Central memory CD4-positive, alpha-beta T cell (primary cell): ENCODE measurements around the gene CDH6.

ENCODE experiments used
- DNase-seq: peaks from one replicate; pipeline ENCODE4 v3.0.0; 2022

Gene CDH6

DNA sequence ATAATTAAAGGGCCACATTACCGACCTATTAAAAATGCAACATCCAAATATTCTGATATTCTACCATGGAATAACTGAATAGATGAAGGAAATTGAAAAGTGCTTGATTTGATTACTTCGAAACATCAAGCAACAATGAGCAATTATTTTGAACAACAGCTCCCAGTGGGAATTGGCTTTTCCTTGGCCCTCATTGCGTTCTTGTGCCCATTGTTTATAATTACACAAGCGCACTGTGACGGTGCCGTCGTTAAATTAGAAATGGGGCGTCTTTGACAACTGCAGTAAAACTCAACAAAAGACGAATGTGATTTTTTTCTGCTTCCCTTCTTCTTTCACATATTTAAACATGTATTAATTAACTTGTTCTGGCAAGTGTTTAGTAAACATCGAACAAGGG is 61.6 kb downstream of the CDH6 start:
- no peak for DNase-seq

DNA sequence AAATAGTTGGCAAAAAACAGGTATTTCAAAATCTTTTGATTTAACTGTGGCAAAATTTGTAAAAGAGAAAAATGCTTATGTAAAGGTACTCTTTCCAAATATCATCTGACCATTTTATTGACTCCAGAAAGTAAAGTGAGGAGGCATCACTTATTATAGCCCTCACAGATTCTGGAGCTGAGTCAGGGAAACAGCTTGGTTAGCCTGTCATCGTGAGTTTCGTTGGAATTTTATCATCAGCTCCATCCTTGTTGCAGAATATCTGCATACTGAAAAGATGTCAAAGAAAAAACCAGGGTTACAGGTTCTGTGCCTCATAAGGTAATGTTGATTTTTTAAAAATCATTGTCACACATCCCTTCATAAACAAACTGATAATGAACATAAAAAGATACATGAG is 74.8 kb downstream of the CDH6 start:
- DNase-seq = no peak

DNA sequence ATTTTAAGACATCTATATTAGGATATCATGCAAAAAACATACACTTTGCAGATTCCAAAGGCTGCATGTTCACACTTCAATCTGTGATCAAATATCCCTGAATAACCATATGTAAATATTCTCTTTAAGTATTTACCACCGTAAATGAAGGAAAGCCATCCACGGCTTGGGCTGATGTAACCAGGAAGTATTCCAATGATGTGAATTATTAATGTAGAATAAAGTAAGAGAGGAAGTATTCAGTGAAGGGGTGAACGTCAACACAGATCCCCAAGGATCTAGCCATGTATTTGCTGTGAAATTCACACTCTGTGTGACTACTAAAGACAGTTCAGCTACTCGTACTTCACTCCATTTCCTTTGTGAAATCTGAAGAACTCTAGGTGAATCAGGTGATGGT is 75.2 kb downstream of the CDH6 start:
- DNase-seq = no peak

DNA sequence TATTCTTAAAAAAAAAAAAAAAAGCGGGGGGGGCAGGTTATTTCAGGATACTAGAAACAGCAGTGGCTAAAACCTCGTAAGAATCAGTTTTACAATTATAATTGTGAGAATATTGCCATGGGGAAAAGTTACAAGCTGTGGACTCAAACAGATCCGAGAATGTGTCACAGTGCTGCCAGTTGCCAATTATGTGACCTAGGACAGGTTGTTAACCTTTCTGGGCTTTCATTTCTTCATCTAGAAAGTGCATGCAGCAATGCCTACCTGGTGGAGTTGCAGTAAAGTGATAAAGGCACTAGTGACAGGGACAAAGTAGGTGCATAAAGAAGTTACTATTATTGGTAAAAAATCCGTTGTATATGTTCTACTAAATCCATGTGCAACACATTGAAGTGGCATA is 75.8 kb downstream of the CDH6 start:
- no peak for DNase-seq

DNA sequence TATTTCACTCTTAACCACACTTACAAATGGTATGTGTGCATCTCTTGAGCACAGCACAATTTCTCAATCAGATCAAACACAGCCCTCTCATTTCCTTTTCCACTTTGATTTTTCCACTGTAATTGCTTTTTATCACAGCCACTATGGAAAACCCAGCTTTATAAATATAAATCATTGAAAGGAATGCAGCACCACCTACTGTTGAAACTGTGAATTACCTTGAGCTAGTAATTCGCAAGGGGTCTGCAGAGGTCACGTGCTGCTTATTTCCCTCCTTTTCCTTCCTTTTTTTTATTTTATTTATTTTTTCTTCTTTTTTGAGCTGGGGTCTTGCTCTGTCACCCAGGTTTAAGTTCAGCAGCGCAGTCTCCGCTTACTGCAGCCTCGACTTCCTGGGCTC is 76.9 kb downstream of the CDH6 start:
- DNase-seq = no peak

GRCh38 chr5:31271567-31271966 is 78.1 kb downstream of the CDH6 start:
- no peak for DNase-seq

DNA sequence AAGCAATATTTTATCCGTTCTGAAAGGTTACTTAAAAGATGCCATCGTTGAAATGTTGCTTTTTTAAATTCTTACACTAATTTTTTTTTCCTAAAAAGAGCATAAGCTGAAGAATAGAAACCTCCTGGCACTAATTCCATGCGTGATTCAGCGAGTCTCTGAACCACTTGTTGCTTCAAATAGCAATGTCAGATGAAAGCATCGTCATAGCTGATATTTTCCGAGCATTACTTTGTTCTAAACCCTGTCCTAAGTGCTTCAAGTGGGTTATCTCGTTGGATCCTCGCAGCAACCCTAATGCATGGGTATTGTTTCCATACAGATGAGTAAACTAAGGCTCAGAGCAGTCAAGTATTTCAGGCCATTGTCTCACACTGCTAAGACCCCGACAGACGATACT is 79.7 kb downstream of the CDH6 start:
- no peak for DNase-seq

DNA sequence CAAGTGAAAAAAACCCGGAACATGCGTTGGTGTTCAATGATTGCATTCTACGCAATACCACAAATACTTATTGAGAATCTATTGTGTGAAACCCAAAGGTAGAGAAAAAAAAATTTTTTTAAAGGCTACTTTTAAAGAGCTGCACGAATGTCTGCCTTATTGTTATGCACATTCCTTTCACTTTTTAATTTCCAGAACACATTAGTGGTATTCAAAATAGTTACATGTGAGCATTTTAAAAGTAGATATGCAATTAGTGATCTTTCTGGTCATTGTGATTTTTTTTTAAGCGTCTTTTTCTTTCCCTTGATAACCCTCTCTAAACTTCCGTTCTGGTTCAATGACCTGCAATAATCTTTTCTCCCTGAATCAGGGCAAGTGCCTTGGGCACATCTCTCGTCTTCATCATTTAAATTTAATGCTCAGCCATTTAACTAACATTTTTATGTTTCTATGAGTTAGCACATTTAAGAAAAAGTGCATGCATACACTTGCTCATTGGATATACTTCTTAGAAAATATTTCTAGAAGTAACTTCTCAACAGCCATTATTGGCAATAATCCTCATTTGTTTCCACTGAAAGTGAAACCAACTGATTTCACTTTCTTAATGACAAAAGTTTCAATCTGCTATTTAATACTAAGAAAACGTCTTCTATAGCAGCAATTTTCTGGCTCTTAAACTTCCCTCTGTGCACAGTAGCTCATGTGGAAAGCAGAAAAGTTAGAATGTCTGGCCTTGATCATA is 80.3 kb downstream of the CDH6 start:
- no peak for DNase-seq

DNA sequence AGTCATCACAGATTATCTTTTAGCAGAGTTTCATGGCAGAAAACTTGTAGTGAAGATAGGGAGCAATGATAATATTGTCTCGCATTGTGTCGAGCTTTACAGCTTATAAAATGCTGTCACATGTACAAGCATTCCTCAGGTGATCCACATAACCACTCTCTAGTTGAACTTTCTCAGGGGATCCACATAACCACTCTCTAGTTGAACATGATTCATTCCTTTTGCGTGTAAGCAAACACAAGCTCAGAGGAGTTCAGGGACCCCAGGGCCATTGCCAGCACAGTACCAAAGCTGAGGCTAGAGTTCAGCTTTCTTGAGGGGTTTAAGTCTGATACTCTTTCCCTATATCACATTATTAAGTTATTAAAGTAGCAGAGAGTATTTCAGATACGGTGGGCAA is 86.7 kb downstream of the CDH6 start:
- no peak for DNase-seq

DNA sequence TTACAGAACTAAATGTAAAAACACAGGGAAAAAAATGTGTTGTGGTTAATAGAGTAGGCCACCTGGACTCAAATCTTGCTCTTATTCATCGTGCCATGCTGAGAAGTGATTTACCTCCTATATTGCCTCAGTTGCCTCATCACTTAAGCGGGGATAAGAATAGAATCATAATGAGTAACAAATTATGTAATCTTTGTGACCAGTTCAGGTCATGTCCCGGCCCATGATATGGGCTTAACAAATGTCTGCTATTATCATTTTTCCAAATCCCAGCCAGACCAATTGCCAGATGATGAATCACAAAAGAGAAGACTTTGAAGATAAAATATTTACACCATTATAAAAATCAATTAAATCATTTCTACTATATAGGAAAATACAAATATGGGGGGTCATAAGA is 89.8 kb downstream of the CDH6 start:
- no peak for DNase-seq

- no peak for DNase-seq
Measured at GRCh38 chr5:31285025-31285424, 91.5 kb downstream of the CDH6 start.

GRCh38 chr5:31287985-31288384 is 94.5 kb downstream of the CDH6 start:
- DNase-seq = no peak

DNA sequence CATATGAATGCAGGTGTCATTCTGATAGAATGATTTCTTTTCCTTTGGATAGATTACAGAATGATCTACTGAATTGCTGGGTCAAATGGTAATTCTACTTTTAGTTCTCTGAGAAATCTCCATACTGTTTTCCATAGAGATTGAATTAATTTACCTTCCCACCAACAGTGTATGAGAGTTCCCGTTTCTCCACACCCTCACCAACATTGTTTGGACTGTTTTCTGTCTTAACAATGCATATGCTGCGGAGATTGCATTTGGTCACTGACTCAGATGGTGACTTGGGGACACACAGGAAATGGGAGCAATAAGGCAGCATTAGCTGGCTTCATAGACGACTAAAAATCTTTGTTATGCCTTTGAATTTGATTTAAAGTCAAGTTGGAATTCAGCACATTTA is 95.9 kb downstream of the CDH6 start:
- DNase-seq = no peak

DNA sequence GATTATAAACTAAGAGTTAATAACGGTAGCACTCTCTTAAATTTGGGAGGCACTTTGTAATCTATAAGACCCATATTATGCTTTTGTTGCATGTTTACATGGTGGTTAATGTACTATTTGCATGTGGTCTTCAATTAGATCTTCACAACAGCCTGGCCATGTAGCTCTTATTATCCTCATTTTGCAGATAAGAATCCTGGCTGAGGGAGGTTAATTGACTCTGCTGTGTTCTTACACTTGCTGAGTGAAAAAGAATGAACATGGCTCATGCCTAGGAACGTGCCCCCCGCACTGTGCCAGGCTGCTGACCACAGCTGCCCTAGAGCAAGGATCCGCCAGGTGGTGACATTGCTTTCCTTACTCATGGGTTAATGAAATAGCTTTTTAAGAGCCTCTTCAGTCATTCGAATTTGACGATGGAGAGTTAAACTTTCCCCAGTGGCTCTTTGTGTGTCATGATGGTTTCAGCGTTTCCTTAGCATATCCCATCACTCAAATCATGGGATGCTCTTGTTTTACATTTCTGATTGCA is 97.9 kb downstream of the CDH6 start:
- DNase-seq = no peak

DNA sequence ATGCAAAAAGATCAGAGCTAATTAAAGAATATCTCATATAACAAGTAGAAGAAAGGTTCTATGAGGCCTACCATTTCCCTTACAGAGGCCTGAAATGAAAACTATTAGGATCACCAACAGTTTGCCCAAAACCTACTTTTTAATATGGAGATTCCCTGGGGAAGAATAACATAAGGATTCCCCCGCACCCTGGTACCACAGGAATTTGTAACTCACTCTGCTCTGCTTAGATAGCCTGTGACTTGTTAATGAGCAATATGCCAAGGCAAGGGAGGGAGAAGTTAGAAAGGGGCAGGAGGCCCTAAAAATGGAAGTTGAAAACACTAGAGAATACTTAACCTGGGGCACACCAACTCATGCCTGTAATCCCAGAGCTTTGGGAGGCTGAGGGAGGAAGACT is 107.0 kb downstream of the CDH6 start:
- no peak for DNase-seq

GRCh38 chr5:31301833-31302232 is 108.3 kb downstream of the CDH6 start:
- no peak for DNase-seq

- no peak for DNase-seq
Measured at GRCh38 chr5:31303688-31304087, 110.2 kb downstream of the CDH6 start.

DNA sequence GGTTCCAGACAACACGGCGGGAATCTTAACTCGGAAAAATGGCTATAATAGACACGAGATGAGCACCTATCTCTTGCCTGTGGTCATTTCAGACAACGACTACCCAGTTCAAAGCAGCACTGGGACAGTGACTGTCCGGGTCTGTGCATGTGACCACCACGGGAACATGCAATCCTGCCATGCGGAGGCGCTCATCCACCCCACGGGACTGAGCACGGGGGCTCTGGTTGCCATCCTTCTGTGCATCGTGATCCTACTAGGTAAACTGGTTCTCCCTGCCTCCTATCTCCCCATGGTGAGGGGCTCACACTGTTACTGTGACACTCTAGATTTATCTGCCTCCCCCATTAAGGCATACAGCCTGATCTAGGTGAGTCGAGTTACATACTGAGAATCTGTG is 124.2 kb downstream of the CDH6 start:
- DNase-seq = no peak

DNA sequence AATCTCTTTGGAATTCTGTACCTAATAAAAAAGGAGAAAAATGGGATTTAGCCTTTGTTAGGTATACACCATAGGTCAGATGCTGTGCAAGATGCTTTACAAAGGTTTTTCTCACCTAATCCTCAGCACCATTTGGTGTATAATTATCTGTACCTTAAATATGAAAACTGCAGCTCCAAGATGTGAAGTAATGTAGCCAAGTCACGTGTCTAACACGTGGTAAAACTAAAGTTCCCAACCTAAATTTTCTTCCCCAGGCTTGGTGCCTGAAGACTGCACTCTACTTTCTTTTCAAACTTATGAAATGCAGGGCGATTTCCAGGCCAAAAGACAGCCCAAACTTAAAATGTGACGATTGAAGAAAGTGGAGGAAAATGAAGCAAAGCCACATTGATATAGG is 125.8 kb downstream of the CDH6 start:
- no peak for DNase-seq

GRCh38 chr5:31322946-31323345 is 129.5 kb downstream of the CDH6 start:
- no peak for DNase-seq

DNA sequence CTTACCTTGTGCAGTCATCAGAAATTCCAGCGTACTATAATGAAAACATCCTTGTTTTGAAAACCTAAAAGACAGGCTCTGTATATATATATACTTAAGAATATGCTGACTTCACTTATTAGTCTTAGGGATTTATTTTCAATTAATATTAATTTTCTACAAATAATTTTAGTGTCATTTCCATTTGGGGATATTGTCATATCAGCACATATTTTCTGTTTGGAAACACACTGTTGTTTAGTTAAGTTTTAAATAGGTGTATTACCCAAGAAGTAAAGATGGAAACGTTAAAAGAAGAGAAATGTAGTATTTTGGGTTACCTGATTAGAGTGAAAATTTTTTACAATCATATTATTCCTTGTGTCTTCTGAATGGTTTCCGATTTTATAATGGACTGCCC is 131.4 kb downstream of the CDH6 start:
- DNase-seq = no peak

DNA sequence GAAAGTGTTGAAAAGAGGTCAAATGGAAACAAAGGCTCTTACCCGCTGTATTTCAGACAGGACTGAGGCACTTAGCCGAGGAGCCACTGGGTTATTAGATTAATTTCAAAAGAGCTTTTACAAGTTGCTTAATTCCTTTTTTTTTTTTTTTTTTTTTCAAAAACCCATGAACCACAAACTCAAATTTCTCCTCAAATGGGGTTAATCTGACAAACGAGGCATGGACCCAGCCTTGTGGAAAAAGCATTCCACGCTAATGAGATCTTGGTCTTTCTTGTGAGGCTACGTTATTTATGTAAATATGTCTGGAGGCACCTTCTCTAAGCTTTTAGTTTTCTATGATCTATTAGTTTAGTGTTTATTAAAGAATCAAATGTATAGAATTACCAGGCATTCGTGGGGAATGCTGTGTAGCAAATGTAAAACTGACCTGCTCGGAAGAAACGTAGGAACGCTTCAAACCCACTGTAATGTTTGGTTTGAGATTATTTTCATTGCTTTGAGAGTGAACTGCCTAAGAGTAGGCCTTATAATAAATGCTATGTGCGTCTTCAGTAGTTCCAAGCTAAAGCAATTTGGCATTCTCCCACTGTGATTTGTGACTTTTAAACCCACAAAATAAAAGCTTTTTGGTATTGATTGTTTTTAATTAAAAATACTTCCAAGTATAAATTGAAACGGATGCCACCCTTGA is 134.7 kb downstream of the CDH6 start:
- DNase-seq = no peak

DNA sequence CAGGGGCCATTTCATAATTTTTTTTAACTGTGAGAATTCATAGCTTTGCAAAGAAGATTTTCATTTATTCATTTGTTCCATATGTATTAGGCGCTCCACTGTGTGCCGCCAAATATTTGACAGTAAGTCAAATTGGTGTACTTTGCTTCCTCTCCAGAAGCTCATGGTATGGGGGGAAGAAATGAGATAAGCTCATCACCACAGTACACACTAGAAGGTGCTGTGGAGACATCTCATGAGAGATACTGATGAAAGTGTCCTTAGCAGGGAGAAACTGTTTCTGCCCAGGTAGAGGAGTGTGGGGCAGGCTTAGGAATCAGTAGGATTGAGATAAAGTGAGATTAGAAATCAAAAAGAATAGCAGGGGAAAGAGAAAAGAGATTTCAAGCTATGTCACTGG is 136.2 kb downstream of the CDH6 start:
- DNase-seq = no peak

- no peak for DNase-seq
Measured at GRCh38 chr5:31332160-31332559, 138.7 kb downstream of the CDH6 start.

GRCh38 chr5:31333475-31333874 is 140.0 kb downstream of the CDH6 start:
- no peak for DNase-seq
